ENCODE results near the gene NADSYN1. TPM values are rescaled to one million over a fixed set of nuclear protein-coding genes. Genes with fewer than 3 reads are reported as not detected.

NADSYN1 gene
- total and polyA plus RNA-seq, 8 donors: 18.4 to 77.3 (median 29.4) TPM

DNA sequence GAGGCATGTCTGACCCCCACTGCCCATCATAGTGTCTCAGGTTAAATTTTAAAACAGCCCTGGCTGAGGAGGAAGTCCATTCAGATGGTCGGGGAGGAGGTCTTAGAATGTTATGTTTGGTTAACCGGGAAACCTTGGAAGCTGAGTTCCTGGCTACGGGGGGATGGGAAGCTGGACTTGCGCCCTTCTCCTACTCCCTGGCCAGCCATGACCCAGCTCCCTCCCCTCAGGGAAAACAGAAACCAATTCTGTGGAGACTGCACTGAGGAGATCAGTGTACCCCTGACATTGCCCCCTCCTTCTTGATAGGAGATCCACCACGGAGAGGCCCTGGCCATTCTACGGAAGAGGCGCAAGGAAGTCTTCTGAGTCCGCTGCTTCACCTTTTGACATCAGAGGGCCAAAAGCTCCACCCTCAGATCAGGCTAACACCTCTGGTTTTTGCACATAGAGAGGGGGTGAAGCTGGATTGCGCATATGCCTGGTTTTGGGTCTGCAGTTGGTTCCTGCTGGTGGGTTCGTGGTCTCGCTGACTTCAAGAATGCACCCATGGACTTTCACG, 92.5 kb downstream of the NADSYN1 start:
- Histone ChIP-seq H3K27ac (no peak overlapping the region), H3K4me3 (no peak overlapping the region), H3K36me3 (no peaks in the 10 kb centered on the region), H3K4me1 (no peaks in the 10 kb centered on the region), H3K27me3 (no peaks in the 10 kb centered on the region), H3K9me3 (no peaks in the 10 kb centered on the region)
- 89 to 93% methylated on average over 12 of the region's 12 CpGs for WGBS, 2 donors
- DNase-seq: no peak
- TF ChIP-seq, protein P1, sequence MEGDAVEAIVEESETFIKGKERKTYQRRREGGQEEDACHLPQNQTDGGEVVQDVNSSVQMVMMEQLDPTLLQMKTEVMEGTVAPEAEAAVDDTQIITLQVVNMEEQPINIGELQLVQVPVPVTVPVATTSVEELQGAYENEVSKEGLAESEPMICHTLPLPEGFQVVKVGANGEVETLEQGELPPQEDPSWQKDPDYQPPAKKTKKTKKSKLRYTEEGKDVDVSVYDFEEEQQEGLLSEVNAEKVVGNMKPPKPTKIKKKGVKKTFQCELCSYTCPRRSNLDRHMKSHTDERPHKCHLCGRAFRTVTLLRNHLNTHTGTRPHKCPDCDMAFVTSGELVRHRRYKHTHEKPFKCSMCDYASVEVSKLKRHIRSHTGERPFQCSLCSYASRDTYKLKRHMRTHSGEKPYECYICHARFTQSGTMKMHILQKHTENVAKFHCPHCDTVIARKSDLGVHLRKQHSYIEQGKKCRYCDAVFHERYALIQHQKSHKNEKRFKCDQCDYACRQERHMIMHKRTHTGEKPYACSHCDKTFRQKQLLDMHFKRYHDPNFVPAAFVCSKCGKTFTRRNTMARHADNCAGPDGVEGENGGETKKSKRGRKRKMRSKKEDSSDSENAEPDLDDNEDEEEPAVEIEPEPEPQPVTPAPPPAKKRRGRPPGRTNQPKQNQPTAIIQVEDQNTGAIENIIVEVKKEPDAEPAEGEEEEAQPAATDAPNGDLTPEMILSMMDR (IDR thresholded peaks at IDR 0.05): no peak
- intact Hi-C loops (cut with DNase I): no loop called here
- ATAC-seq: no peak
- no peak for FAIRE-seq

DNA sequence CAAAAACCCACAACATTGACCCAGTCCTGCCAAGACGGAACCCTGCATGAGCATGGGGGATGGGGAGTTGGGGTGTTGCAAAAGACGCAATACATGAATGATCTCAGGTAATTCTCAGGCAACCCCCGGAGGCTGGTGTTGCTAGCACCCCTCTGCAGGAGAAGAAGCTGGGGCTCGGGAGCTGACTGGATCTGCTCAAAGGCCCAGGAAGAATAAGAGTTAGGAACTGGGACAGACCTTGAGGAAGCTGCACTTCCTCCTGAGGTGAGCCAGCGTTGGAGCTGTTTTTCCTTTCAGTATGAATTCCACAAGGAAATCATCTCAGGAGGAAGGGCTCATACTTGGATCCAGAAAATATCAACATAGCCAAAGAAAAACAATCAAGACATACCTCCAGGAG, 95.1 kb downstream of the NADSYN1 start, which contains the start of gene KRTAP5-9:
KRTAP5-9 (plus strand) TSS at position 301 of the 400 bp plus-strand sequence. CDS start 238 bp downstream, outside the sequence.
- no peak for DNase-seq
- H3K36me3 ChIP-seq: no peaks in the 10 kb centered on the region
- WGBS, 2 donors: 84 to 90% methylated on average over 5 of the region's 5 CpGs
- H3K27ac ChIP-seq: no peak within 1 kb of the TSS
- ATAC-seq: no peak
- no peaks in the 10 kb centered on the region for H3K27me3 ChIP-seq
- no peak for FAIRE-seq
- no peak within 1 kb of the TSS for H3K4me3 ChIP-seq
- TF ChIP-seq, protein P1 (IDR thresholded peaks at IDR 0.05): no peak
- H3K9me3 ChIP-seq: no peaks in the 10 kb centered on the region
- no peaks in the 10 kb centered on the region for H3K4me1 ChIP-seq
- intact Hi-C loops (cut with DNase I): no loop called here

DNA sequence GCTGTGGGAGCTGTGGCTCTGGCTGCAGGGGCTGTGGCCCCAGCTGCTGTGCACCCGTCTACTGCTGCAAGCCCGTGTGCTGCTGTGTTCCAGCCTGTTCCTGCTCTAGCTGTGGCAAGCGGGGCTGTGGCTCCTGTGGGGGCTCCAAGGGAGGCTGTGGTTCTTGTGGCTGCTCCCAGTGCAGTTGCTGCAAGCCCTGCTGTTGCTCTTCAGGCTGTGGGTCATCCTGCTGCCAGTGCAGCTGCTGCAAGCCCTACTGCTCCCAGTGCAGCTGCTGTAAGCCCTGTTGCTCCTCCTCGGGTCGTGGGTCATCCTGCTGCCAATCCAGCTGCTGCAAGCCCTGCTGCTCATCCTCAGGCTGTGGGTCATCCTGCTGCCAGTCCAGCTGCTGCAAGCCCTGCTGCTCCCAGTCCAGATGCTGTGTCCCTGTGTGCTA, 95.7 kb downstream of the NADSYN1 start:
- no peaks in the 10 kb centered on the region for H3K9me3 ChIP-seq
- DNase-seq: no peak
- no peaks in the 10 kb centered on the region for H3K27me3 ChIP-seq
- no peak overlapping the region for H3K4me3 ChIP-seq
- no peaks in the 10 kb centered on the region for H3K4me1 ChIP-seq
- H3K36me3 ChIP-seq: no peaks in the 10 kb centered on the region
- TF ChIP-seq, protein P1 (IDR thresholded peaks at IDR 0.05): no peak
- 68 to 72% methylated on average over 5 of the region's 5 CpGs for WGBS, 2 donors
- intact Hi-C loops (cut with DNase I): no loop called here
- H3K27ac ChIP-seq: no peak overlapping the region
- no peak for ATAC-seq
- no peak for FAIRE-seq

Small RNA genes within 50 kb of the gene (microRNA-seq; reads per million reads assigned to microRNA genes)
- 0 reads per million in 2 donors for gene MIR6754

Other genes with a start within 250 kb of the NADSYN1 start
- gene SHANK2, start 200.6 kb upstream of the NADSYN1 start, total RNA-seq: 10 to 100 TPM; 25.9 to 44.9 (median 33.7) TPM
- 10 to 100 TPM in 1 of 2 donors, 1 to 10 TPM in 1; 8.4 to 25.7 TPM for gene SHANK2, start 200.6 kb upstream of the NADSYN1 start, polyA plus RNA-seq
- gene DHCR7, start 4.8 kb upstream of the NADSYN1 start, total RNA-seq: 10 to 100 TPM in 4 of 6 donors, 1 to 10 TPM in 2; 5.7 to 19.8 (median 13.5) TPM
- 10 to 100 TPM in 1 of 2 donors, 1 to 10 TPM in 1; 7.0 to 10.1 TPM for gene DHCR7, start 4.8 kb upstream of the NADSYN1 start, polyA plus RNA-seq
- under 1 TPM in 3 of 6 donors, not detected in 3; 0.12 to 0.19 (median 0.12) TPM for gene KRTAP5-7, start 74.1 kb downstream of the NADSYN1 start, total RNA-seq
- gene KRTAP5-7, start 74.1 kb downstream of the NADSYN1 start, polyA plus RNA-seq: under 1 TPM in 1 of 2 donors, not detected in 1; 0.15 TPM
- gene KRTAP5-8, start 84.8 kb downstream of the NADSYN1 start, total RNA-seq: under 1 TPM in 2 of 6 donors, not detected in 4; 0.14 to 0.35 TPM
- under 1 TPM in 1 of 2 donors, not detected in 1; 0.46 TPM for gene KRTAP5-8, start 84.8 kb downstream of the NADSYN1 start, polyA plus RNA-seq
- gene KRTAP5-9, start 95.2 kb downstream of the NADSYN1 start, total RNA-seq: under 1 TPM in 5 of 6 donors, not detected in 1; 0.14 to 0.20 (median 0.19) TPM
- 1 to 10 TPM in 1 of 2 donors, under 1 TPM in 1; 0.38 to 1.0 TPM for gene KRTAP5-9, start 95.2 kb downstream of the NADSYN1 start, polyA plus RNA-seq
- under 1 TPM in 1 of 6 donors, not detected in 5; 0.24 TPM for gene KRTAP5-10, start 112.4 kb downstream of the NADSYN1 start, total RNA-seq
- under 1 TPM; 0.31 to 0.53 TPM for gene KRTAP5-10, start 112.4 kb downstream of the NADSYN1 start, polyA plus RNA-seq
- not detected for gene KRTAP5-11, start 129.7 kb downstream of the NADSYN1 start, total RNA-seq
- gene KRTAP5-11, start 129.7 kb downstream of the NADSYN1 start, polyA plus RNA-seq: under 1 TPM in 1 of 2 donors, not detected in 1; 0.28 TPM